Vagina (tissue), 2 donors: Measurements from ENCODE around the gene CHST11.

Experiments
- POLR2AphosphoS5 ChIP-seq, 2 donors: sonication (generic); formaldehyde crosslinking; IDR thresholded peaks; one replicate each; pipeline ENCODE4 v1.9.0; 2017; ENCODE audit warnings: antibody characterized with exemption in 2 of 2, mild to moderate bottlenecking in 2 of 2, low read depth in 1 of 2; ENCODE audit not compliant: insufficient read depth in 1 of 2
- TF ChIP-seq, protein P1 (sequence below), 3 experiments: fragments of 450-650 bp in 2 of 3; fragments of 200-600 bp in 1 of 3; sonication (generic) in 1 of 3; IDR thresholded peaks; one replicate each; pipeline ENCODE4 v1.5.1; 2017 to 2019; ENCODE audit warnings: antibody characterized with exemption in 3 of 3, mild to moderate bottlenecking in 2 of 3, moderate library complexity in 2 of 3

DNA sequence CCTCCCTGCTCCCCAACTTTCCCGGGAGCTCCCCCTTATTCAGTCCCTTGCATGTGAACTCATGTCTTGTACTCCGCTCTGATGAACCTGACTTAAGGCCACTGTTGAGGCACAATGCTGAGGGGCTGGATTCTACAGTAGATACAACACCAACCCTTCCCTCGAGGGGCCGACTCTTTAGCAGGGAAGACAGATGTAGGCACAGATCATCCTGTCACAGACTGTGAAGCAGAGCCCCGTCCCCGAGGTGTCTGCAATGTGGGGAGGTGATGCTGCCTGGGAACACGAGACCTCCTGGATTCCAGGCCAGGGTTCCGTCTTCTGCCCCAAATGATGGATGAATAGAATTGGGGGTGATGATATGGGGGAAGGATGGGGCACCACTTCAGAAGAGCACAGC, 175.1 kb downstream of the CHST11 start:
- TF ChIP-seq, protein P1, sequence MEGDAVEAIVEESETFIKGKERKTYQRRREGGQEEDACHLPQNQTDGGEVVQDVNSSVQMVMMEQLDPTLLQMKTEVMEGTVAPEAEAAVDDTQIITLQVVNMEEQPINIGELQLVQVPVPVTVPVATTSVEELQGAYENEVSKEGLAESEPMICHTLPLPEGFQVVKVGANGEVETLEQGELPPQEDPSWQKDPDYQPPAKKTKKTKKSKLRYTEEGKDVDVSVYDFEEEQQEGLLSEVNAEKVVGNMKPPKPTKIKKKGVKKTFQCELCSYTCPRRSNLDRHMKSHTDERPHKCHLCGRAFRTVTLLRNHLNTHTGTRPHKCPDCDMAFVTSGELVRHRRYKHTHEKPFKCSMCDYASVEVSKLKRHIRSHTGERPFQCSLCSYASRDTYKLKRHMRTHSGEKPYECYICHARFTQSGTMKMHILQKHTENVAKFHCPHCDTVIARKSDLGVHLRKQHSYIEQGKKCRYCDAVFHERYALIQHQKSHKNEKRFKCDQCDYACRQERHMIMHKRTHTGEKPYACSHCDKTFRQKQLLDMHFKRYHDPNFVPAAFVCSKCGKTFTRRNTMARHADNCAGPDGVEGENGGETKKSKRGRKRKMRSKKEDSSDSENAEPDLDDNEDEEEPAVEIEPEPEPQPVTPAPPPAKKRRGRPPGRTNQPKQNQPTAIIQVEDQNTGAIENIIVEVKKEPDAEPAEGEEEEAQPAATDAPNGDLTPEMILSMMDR (IDR thresholded peaks at IDR 0.05), result no peak
- TF ChIP-seq POLR2AphosphoS5 (IDR thresholded peaks at IDR 0.05; ENCODE audit: insufficient read depth in 1 of 2, low read depth in 1 of 2), result no peak
